Left cardiac atrium (tissue), 4 donors: ENCODE data around the gene SMS. TPM values are rescaled to one million over a fixed set of nuclear protein-coding genes. Genes with fewer than 3 reads are reported as not detected.
A peak's percentile ranks its signal among the peaks of the same experiment; 100 is the strongest.

Experiments used
- ATAC-seq, 2 donors: fragments of 200-7000 bp; cut with Tn5 transposase; one replicate each; pipeline ENCODE4 v1.9.1; 2020; ENCODE audit warnings: mild to moderate bottlenecking in 2 of 2, moderate library complexity in 2 of 2
- DNase-seq: peaks from one replicate; pipeline ENCODE4 v3.0.0-alpha.2; 2020
- intact Hi-C, 2 donors: fragments of 100-400 bp; cut with DNase I; formaldehyde crosslinking; loops; one replicate each; pipeline versions ENCODE4 v1.14.1 to v1.15.1; 2022 to 2023
- total RNA-seq, 2 donors: library from RNA; stranded (reverse); fragmentation: NEBNext Ultra II Directional; extraction: Animal tissue kit (Norgen Biotek cat#: 25700); gene quantifications; one replicate each; pipeline ENCODE4 v1.2.1, GENCODE V29; 2021
- donor health status: DM: no; HTN: yes; CAD: no.
- donor health status: DM: no; HTN: yes; CAD: no; lungs with severe emphysema.
- donor health status: DM: yes; HTN: yes; CAD: no.
- donor health status: Dilated cardiomyopathy.

SMS gene
- total RNA-seq, 2 donors from 2014 or later, result 49.0 to 64.7 TPM

GRCh38 chrX:21972721-21973120 is 32.2 kb downstream of the SMS start:
- ATAC-seq (peak; percentile 63 to 78), DNase-seq (no peak)
- intact Hi-C loops, result loop anchor here in 1 of 2 donors (10.0 kb wide), 1 partner anchor 1448 kb away; no protein-coding TSS in a partner anchor

- DNase-seq (no peak), ATAC-seq (peak; percentile 37 to 53)
- intact Hi-C loops, result loop anchor here in 1 of 2 donors (10.0 kb wide), 1 partner anchor 1449 kb away; no protein-coding TSS in a partner anchor
Measured at GRCh38 chrX:21973321-21974010, 33.0 kb downstream of the SMS start.

GRCh38 chrX:21974011-21974385 is 33.5 kb downstream of the SMS start:
- DNase-seq (no peak), ATAC-seq (no peak)
- intact Hi-C loops, result loop anchor here in 1 of 2 donors (10.0 kb wide), 1 partner anchor 1449 kb away; no protein-coding TSS in a partner anchor

- no peak for DNase-seq
- no peak for ATAC-seq
- intact Hi-C loops, result loop anchor here in 1 of 2 donors (10.0 kb wide), 1 partner anchor 1450 kb away; no protein-coding TSS in a partner anchor
Measured at GRCh38 chrX:21975242-21975641, 34.7 kb downstream of the SMS start.

- no peak for ATAC-seq
- intact Hi-C loops, result loop anchor here in 1 of 2 donors (10.0 kb wide), 1 partner anchor 1451 kb away; no protein-coding TSS in a partner anchor
Measured at GRCh38 chrX:21975812-21976211, 35.3 kb downstream of the SMS start.

GRCh38 chrX:21978346-21978745 is 37.8 kb downstream of the SMS start:
- no peak for ATAC-seq
- no peak for DNase-seq
- intact Hi-C loops, result loop anchor here in 1 of 2 donors (10.0 kb wide), 1 partner anchor 1454 kb away; no protein-coding TSS in a partner anchor

More at GRCh38 chrX:21975812-21976211, 35.3 kb downstream of the SMS start:
- DNase-seq, result no peak

GRCh38 chrX:21982311-21982710 is 41.8 kb downstream of the SMS start:
- intact Hi-C loops, result loop anchor here in 1 of 2 donors (5.0 to 10.0 kb wide), 2 partner anchors 212 to 765 kb away; no protein-coding TSS in a partner anchor
- DNase-seq (no peak), ATAC-seq (no peak)

GRCh38 chrX:21985332-21985777 is 44.8 kb downstream of the SMS start:
- ATAC-seq (peak; percentile 88), DNase-seq (peak; percentile 41)
- intact Hi-C loops, result loop anchor here in 1 of 2 donors (10.0 kb wide), 1 partner anchor 209 kb away; no protein-coding TSS in a partner anchor

GRCh38 chrX:21986596-21986995 is 46.1 kb downstream of the SMS start:
- no peak for DNase-seq
- intact Hi-C loops, result loop anchor here in 1 of 2 donors (10.0 kb wide), 1 partner anchor 208 kb away; no protein-coding TSS in a partner anchor
- ATAC-seq, result no peak

- intact Hi-C loops, result loop anchor here in 1 of 2 donors (10.0 kb wide), 1 partner anchor 205 kb away; no protein-coding TSS in a partner anchor
- no peak for ATAC-seq
- no peak for DNase-seq
Measured at GRCh38 chrX:21989384-21989783, 48.9 kb downstream of the SMS start.

- ATAC-seq, result no peak
- DNase-seq, result no peak
- intact Hi-C loops, result no loop called here
Measured at GRCh38 chrX:21990832-21991231, 50.3 kb downstream of the SMS start.

GRCh38 chrX:21991504-21991903 is 51.0 kb downstream of the SMS start:
- DNase-seq (no peak), ATAC-seq (no peak)
- intact Hi-C loops, result no loop called here

- peak; percentile 63 to 72 for ATAC-seq
- intact Hi-C loops, result no loop called here
- peak; percentile 29 for DNase-seq
Measured at GRCh38 chrX:21993265-21993664, 52.8 kb downstream of the SMS start.

- intact Hi-C loops, result no loop called here
- ATAC-seq, result peak; percentile 41 to 57
Measured at GRCh38 chrX:21996872-21997455, 56.5 kb downstream of the SMS start.

GRCh38 chrX:21998037-21998436 is 57.5 kb downstream of the SMS start:
- ATAC-seq (no peak), DNase-seq (no peak)
- intact Hi-C loops, result no loop called here

More at GRCh38 chrX:21996872-21997455, 56.5 kb downstream of the SMS start:
- no peak for DNase-seq

GRCh38 chrX:22004866-22005265 is 64.4 kb downstream of the SMS start:
- DNase-seq (no peak), ATAC-seq (no peak)
- intact Hi-C loops, result no loop called here

GRCh38 chrX:22012051-22012450 is 71.5 kb downstream of the SMS start:
- DNase-seq (no peak), ATAC-seq (no peak)
- intact Hi-C loops, result no loop called here

GRCh38 chrX:22012931-22013330 is 72.4 kb downstream of the SMS start:
- DNase-seq, result no peak

GRCh38 chrX:22015139-22015750 is 74.7 kb downstream of the SMS start:
- DNase-seq (no peak), ATAC-seq (no peak)
- intact Hi-C loops, result no loop called here

More at GRCh38 chrX:22012931-22013330, 72.4 kb downstream of the SMS start:
- no peak for ATAC-seq
- intact Hi-C loops, result no loop called here
